D721Med (cell line): ENCODE data around the gene ELK4.
"Not testable (repeated sequence)": the region's sequence is repeated elsewhere in the genome, so short reads cannot be mapped to it uniquely, and the experiment has no call there.

Source experiments
- DNase-seq: peaks from one replicate; pipeline ENCODE4 v3.0.0; 2011; ENCODE audit warnings: low spot score; ENCODE audit not compliant: insufficient read length
- FAIRE-seq: peaks from 2 replicates; lab custom pipeline; 2011; peaks lifted over from hg19 to GRCh38; lab: Jason Lieb, UNC
- CTCF ChIP-seq: IDR thresholded peaks from 2 replicates; pipeline ENCODE4 v1.5.1; 2012; ENCODE audit warnings: mild to moderate bottlenecking, control low read depth; ENCODE audit not compliant: insufficient read depth; ENCODE audit errors: missing control alignments

The ELK4 gene

GRCh38 chr1:205636732-205637131 is 4.9 kb upstream of the ELK4 start:
- DNase-seq (no peak), FAIRE-seq (no peak)
- TF ChIP-seq CTCF: no peak

GRCh38 chr1:205636138-205636530 is 4.3 kb upstream of the ELK4 start:
- FAIRE-seq, DNase-seq: not testable (repeated sequence)

GRCh38 chr1:205633421-205633976 is 1.7 kb upstream of the ELK4 start:
- no peak for FAIRE-seq
- no peak for TF ChIP-seq CTCF
- no peak for DNase-seq

- FAIRE-seq (peak; percentile 44), DNase-seq (no peak)
- no peak for TF ChIP-seq CTCF
These were observed 908 bp upstream of the ELK4 start for GRCh38 chr1:205632669-205633169.

- FAIRE-seq (no peak), DNase-seq (peak; percentile 66)
- no peak for TF ChIP-seq CTCF
These were observed 622 bp downstream of the ELK4 start for GRCh38 chr1:205631010-205631767.

- no peak for FAIRE-seq
- no peak for DNase-seq
- no peak for TF ChIP-seq CTCF
These were observed 1.2 kb downstream of the ELK4 start for GRCh38 chr1:205630651-205631009.

- TF ChIP-seq CTCF: no peak
- FAIRE-seq: peak; percentile 29
- no peak for DNase-seq
These were observed 1.6 kb downstream of the ELK4 start for GRCh38 chr1:205630241-205630640.
